H1 (cell line): ENCODE data around the gene TSC1. TPM values are rescaled to one million over a fixed set of nuclear protein-coding genes. Genes with fewer than 3 reads are reported as not detected.

Source experiments
- CTCF ChIA-PET: fragments of 300-600 bp; sonication (Branson Sonifier 250); formaldehyde crosslinking; loops from one replicate; lab custom pipeline; 2021; ENCODE audit not compliant: partially characterized antibody; lab: Charles Lee
- POLR2A ChIA-PET: fragments of 300-600 bp; sonication (Branson Sonifier 250); formaldehyde crosslinking; loops from one replicate; lab custom pipeline; 2021; ENCODE audit warnings: inconsistent platforms; ENCODE audit not compliant: partially characterized antibody; lab: Charles Lee
- DNase-seq, 2 experiments: peaks; one replicate each; pipeline versions ENCODE4 v3.0.0 to v3.0.0-alpha.2; 2010 to 2022; ENCODE audit warnings: low spot score in 2 of 2, low read depth in 1 of 2, mixed read lengths in 1 of 2
- FAIRE-seq: peaks from 2 replicates; lab custom pipeline; 2011; peaks lifted over from hg19 to GRCh38; lab: Jason Lieb, UNC
- H2AFZ ChIP-seq: 2 replicates; pipeline ENCODE4 v1.8.1; 2012; ENCODE audit warnings: low read length, inconsistent platforms
- H2AK5ac ChIP-seq: 2 replicates; pipeline ENCODE4 v1.6.1; 2013; ENCODE audit warnings: low read depth, low read length
- H2BK120ac ChIP-seq: replicated peaks from 2 replicates; pipeline ENCODE3; 2013; ENCODE audit warnings: low read depth, low read length, inconsistent platforms
- H2BK12ac ChIP-seq: 2 replicates; pipeline ENCODE4 v1.6.1; 2013; ENCODE audit warnings: low read depth, low read length
- H2BK15ac ChIP-seq: 2 replicates; pipeline ENCODE4 v1.6.1; 2013; ENCODE audit warnings: low read length
- H2BK20ac ChIP-seq: 2 replicates; pipeline ENCODE4 v1.6.1; 2013; ENCODE audit warnings: low read length
- H2BK5ac ChIP-seq: 2 replicates; pipeline ENCODE4 v1.6.1; 2013; ENCODE audit warnings: low read depth, low read length
- H3K14ac ChIP-seq: 2 replicates; pipeline ENCODE4 v1.6.1; 2013; ENCODE audit warnings: inconsistent platforms; ENCODE audit not compliant: insufficient read length
- H3K18ac ChIP-seq: 2 replicates; pipeline ENCODE4 v1.6.1; 2013; ENCODE audit warnings: low read length; ENCODE audit errors: extremely low read depth
- H3K23ac ChIP-seq: 2 replicates; pipeline ENCODE4 v1.6.1; 2013; ENCODE audit warnings: inconsistent platforms; ENCODE audit not compliant: insufficient read length
- H3K23me2 ChIP-seq: 2 replicates; pipeline ENCODE4 v1.6.1; 2013; ENCODE audit warnings: low read depth, low read length
- H3K27ac ChIP-seq: 2 replicates; pipeline ENCODE4 v1.6.1; 2011; ENCODE audit warnings: low read depth, low read length, inconsistent platforms
- H3K27me3 ChIP-seq, 4 experiments: replicated peaks in 1 of 4; 1 replicate in 1 of 4; 2 replicates in 3 of 4; pipeline versions ENCODE4 v1.6.1 to v1.8.1; 2011 to 2013; ENCODE audit warnings: low read length in 3 of 4, mild to moderate bottlenecking in 3 of 4, inconsistent platforms in 2 of 4, mixed read lengths in 2 of 4, moderate library complexity in 1 of 4; ENCODE audit not compliant: control insufficient read depth in 3 of 4, insufficient read depth in 3 of 4; ENCODE audit errors: extremely low read depth in 1 of 4
- H3K36me3 ChIP-seq, 4 experiments: 2 replicates each; pipeline versions ENCODE4 v1.6.1 to v1.8.1; 2011 to 2013; ENCODE audit warnings: mild to moderate bottlenecking in 4 of 4, low read length in 3 of 4, moderate library complexity in 2 of 4, control low read depth in 1 of 4, inconsistent platforms in 1 of 4; ENCODE audit not compliant: insufficient read depth in 4 of 4, control insufficient read depth in 2 of 4
- H3K4ac ChIP-seq: replicated peaks from 2 replicates; pipeline ENCODE3; 2013; ENCODE audit warnings: low read length, low read depth, mixed read lengths, inconsistent platforms; ENCODE audit not compliant: insufficient read length
- H3K4me1 ChIP-seq, 4 experiments: replicated peaks in 1 of 4; 1 replicate in 1 of 4; 2 replicates in 3 of 4; pipeline versions ENCODE4 v1.6.1 to v1.8.1; 2011 to 2013; ENCODE audit warnings: low read length in 3 of 4, inconsistent platforms in 2 of 4, mixed read lengths in 1 of 4; ENCODE audit not compliant: insufficient read depth in 4 of 4, control insufficient read depth in 3 of 4
- H3K4me2 ChIP-seq, 2 experiments: 2 replicates each; pipeline versions ENCODE4 v1.6.1 to v1.8.1; 2011 to 2013; ENCODE audit warnings: low read depth in 2 of 2, low read length in 2 of 2, control low read depth in 1 of 2, inconsistent platforms in 1 of 2, mild to moderate bottlenecking in 1 of 2; ENCODE audit not compliant: insufficient read depth in 1 of 2
- H3K4me3 ChIP-seq, 4 experiments: fragments of 200-600, 300-600 bp in 1 of 4; sonication (generic), shearing (Covaris generic), sonication (Bioruptor Twin) in 1 of 4; 2 replicates each; pipeline versions ENCODE4 v1.5.1 to v1.8.1; 2011 to 2016; ENCODE audit warnings: low read length in 4 of 4, low read depth in 3 of 4, control low read depth in 2 of 4, inconsistent platforms in 2 of 4, mild to moderate bottlenecking in 2 of 4, mixed read lengths in 1 of 4, moderate library complexity in 1 of 4; ENCODE audit not compliant: insufficient read depth in 2 of 4; ENCODE audit errors: extremely low read depth in 1 of 4
- H3K56ac ChIP-seq: replicated peaks from 2 replicates; pipeline ENCODE3; 2013; ENCODE audit warnings: low read depth, mild to moderate bottlenecking, mixed read lengths, low read length, inconsistent platforms; ENCODE audit not compliant: insufficient read length
- H3K79me1 ChIP-seq: 2 replicates; pipeline ENCODE4 v1.6.1; 2013; ENCODE audit warnings: low read depth, low read length, control low read depth
- H3K79me2 ChIP-seq, 2 experiments: 2 replicates each; pipeline versions ENCODE4 v1.6.1 to v1.8.1; 2012 to 2013; ENCODE audit warnings: low read length in 2 of 2, mild to moderate bottlenecking in 2 of 2, inconsistent platforms in 1 of 2; ENCODE audit not compliant: insufficient read depth in 2 of 2, control insufficient read depth in 1 of 2
- H3K9ac ChIP-seq, 4 experiments: replicated peaks in 1 of 4; 1 replicate in 1 of 4; 2 replicates in 3 of 4; pipeline versions ENCODE4 v1.6.1 to v1.8.1; 2011 to 2013; ENCODE audit warnings: low read depth in 3 of 4, low read length in 3 of 4, control low read depth in 2 of 4, mild to moderate bottlenecking in 2 of 4, moderate library complexity in 2 of 4, inconsistent platforms in 1 of 4; ENCODE audit errors: extremely low read depth in 1 of 4
- H3K9me3 ChIP-seq, 2 experiments: 2 replicates each; pipeline versions ENCODE4 v1.6.1 to v1.8.1; 2012 to 2013; ENCODE audit warnings: mild to moderate bottlenecking in 2 of 2, moderate library complexity in 2 of 2, control low read depth in 1 of 2, inconsistent platforms in 1 of 2, low read depth in 1 of 2, low read length in 1 of 2, mixed read lengths in 1 of 2; ENCODE audit not compliant: insufficient read depth in 2 of 2
- H4K20me1 ChIP-seq, 2 experiments: replicated peaks in 1 of 2; 2 replicates each; pipeline versions ENCODE3 to v1.8.1; 2011 to 2013; ENCODE audit warnings: inconsistent platforms in 2 of 2, low read length in 2 of 2, mild to moderate bottlenecking in 1 of 2; ENCODE audit not compliant: insufficient read depth in 2 of 2, control insufficient read depth in 1 of 2
- H4K5ac ChIP-seq: 2 replicates; pipeline ENCODE4 v1.6.1; 2013; ENCODE audit warnings: low read length, low read depth, mixed read lengths, inconsistent platforms; ENCODE audit not compliant: insufficient read length
- H4K8ac ChIP-seq: 2 replicates; pipeline ENCODE4 v1.8.0; 2013; ENCODE audit warnings: mild to moderate bottlenecking, moderate library complexity, low read length, inconsistent platforms; ENCODE audit not compliant: insufficient read depth; ENCODE audit errors: extremely low read depth
- H4K91ac ChIP-seq: replicated peaks from 2 replicates; pipeline ENCODE3; 2013; ENCODE audit warnings: low read length, mixed read lengths, inconsistent platforms; ENCODE audit not compliant: insufficient read length
- BRCA1 ChIP-seq: IDR thresholded peaks from 2 replicates; pipeline ENCODE4 v1.6.1; 2012; ENCODE audit warnings: low read depth, low read length, improper control_type of control experiment
- CBX8 ChIP-seq: fragments of 300-800, 300-1000 bp; sonication (generic); IDR thresholded peaks from 2 replicates; pipeline ENCODE4 v1.7.1; 2016; ENCODE audit warnings: low read depth, low read length, borderline replicate concordance
- KDM4A ChIP-seq: IDR thresholded peaks from one replicate; pipeline ENCODE4 v1.7.1; 2012; ENCODE audit warnings: low read depth, mild to moderate bottlenecking, moderate library complexity, low read length, inconsistent platforms; ENCODE audit not compliant: severe bottlenecking
- MAFK ChIP-seq: IDR thresholded peaks from 2 replicates; pipeline ENCODE4 v1.6.1; 2012; ENCODE audit warnings: low read depth, mild to moderate bottlenecking, improper control_type of control experiment, low read length
- TBP ChIP-seq: IDR thresholded peaks from 2 replicates; pipeline ENCODE4 v1.6.1; 2011; ENCODE audit warnings: low read depth, low read length, improper control_type of control experiment
- WGBS, 2 experiments: shearing (Covaris generic) in 1 of 2; methylation state at CpG; one replicate each; pipeline versions ENCODE4 v1.1.6 to v1.1.7; 2013 to 2015; ENCODE audit warnings: low lambda C conversion rate in 2 of 2, mixed read lengths in 2 of 2, inconsistent platforms in 1 of 2, low coverage in 1 of 2, missing lambda C conversion rate in 1 of 2; ENCODE audit not compliant: insufficient replicate concordance in 2 of 2, insufficient coverage in 1 of 2, insufficient read length in 1 of 2; ENCODE audit errors: extremely low coverage in 1 of 2, missing lambda C conversion rate in 1 of 2; 5-methylcytosine and 5-hydroxymethylcytosine counted together
- polyA plus RNA-seq, 7 experiments: library from polyadenylated mRNA; depleted of rRNA in 3 of 7; stranded (reverse) in 5 of 7; unstranded in 2 of 7; fragments of >200 nt in 5 of 7; fragments of 200-250 nt in 2 of 7; gene quantifications; 1 replicate in 5 of 7; 2 replicates in 1 of 7; 4 replicates in 1 of 7; pipeline versions ENCODE4 v1.2.1 to v1.2.3, GENCODE V29; 2011 to 2013; ENCODE audit warnings: missing spikeins in 2 of 7, mixed read lengths in 2 of 7
- total RNA-seq: library from RNA; stranded (reverse); fragmentation: NEBNext Ultra II Directional; extraction: Animal tissue kit (Norgen Biotek cat#: 25700); gene quantifications from 2 replicates; pipeline ENCODE4 v1.2.1, GENCODE V29; 2021

Gene TSC1
- total and polyA plus RNA-seq, 2 of the 8 experiments (the other 6 are each of a cell fraction or from before 2014, with no cell fraction given): 37.2 to 46.0 TPM

GRCh38 chr9:132898051-132898450 is 46.4 kb downstream of the TSC1 start:
- 91% methylated on average over 7 of the region's 7 CpGs; no CpG with 5 or more reads in 1 of the 2 experiments for WGBS, 2 experiments
- Histone ChIP-seq H3K4me1 (peaks cover 0 to 7% (median 3%) of the 10 kb centered on the region in 4 experiments; a peak in 3 of 7 replicates), H2BK15ac (no peak overlapping the region), H4K91ac (no peak overlapping the region), H3K9ac (no peak overlapping the region), H4K5ac (no peak overlapping the region), H4K8ac (no peak overlapping the region), H3K56ac (no peak overlapping the region), H3K27me3 (no peaks in the 10 kb centered on the region), H3K4me2 (no peak overlapping the region), H4K20me1 (no peaks in the 10 kb centered on the region), H2BK120ac (no peak overlapping the region), H3K79me2 (no peaks in the 10 kb centered on the region), H3K27ac (no peak overlapping the region), H3K14ac (no peak overlapping the region), H3K4ac (no peak overlapping the region), H2BK12ac (no peak overlapping the region), H3K18ac (no peak overlapping the region), H3K9me3 (no peaks in the 10 kb centered on the region), H3K23me2 (no peaks in the 10 kb centered on the region), H2BK20ac (no peak overlapping the region), H3K4me3 (no peak overlapping the region), H2AK5ac (no peak overlapping the region), H3K36me3 (peaks cover 22 to 67% (median 48%) of the 10 kb centered on the region in 4 experiments), H2BK5ac (no peak overlapping the region), H3K23ac (no peak overlapping the region), H2AFZ (no peak overlapping the region), H3K79me1 (no peaks in the 10 kb centered on the region)
- no peak for FAIRE-seq
- CTCF ChIA-PET: interaction anchor here (0.6 to 8.4 kb wide), 3 partner anchors 14 to 252 kb away, joined by 3 to 115 read pairs (median 3); partner anchors contain the start of genes AK8 and SPACA9
- DNase-seq: no peak
- POLR2A ChIA-PET: no interaction called here
- TF ChIP-seq MAFK (no peak), BRCA1 (no peak), CBX8 (no peak), KDM4A (no peak), TBP (no peak)
